Epithelial cell of proximal tubule (primary cell): Measurements from ENCODE around the gene TRMO. TPM values are rescaled to one million over a fixed set of nuclear protein-coding genes. Genes with fewer than 3 reads are reported as not detected.
A peak's percentile ranks its signal among the peaks of the same experiment; 100 is the strongest.

ENCODE experiments used
- DNase-seq: peaks from one replicate; pipeline ENCODE4 v3.0.0-alpha.2; 2011; ENCODE audit warnings: low read depth
- H3K4me3 ChIP-seq: 2 replicates; pipeline ENCODE4 v1.5.1; 2011; ENCODE audit warnings: low read depth, mild to moderate bottlenecking, low read length
- CTCF ChIP-seq: conservative IDR thresholded peaks from 2 replicates; pipeline ENCODE4 v1.5.1; 2012; ENCODE audit warnings: low read depth, mild to moderate bottlenecking, low read length
- total RNA-seq: library from RNA; depleted of rRNA; stranded (reverse); fragments of >200 nt; gene quantifications from 2 replicates; pipeline ENCODE4 v1.2.3, GENCODE V29; 2015

The TRMO gene
- total RNA-seq = 12.2 and 18.2 TPM in 2 replicates

- DNase-seq = peak; percentile 89
- TF ChIP-seq CTCF = peak; percentile 59
- H3K4me3 ChIP-seq = peak within 1 kb of the TSS; percentile 71
These were observed at the start of gene TRMO for GRCh38 chr9:97921959-97922724. TRMO (minus strand) TSS chr9:97922500; CDS start chr9:97922493, 7 bp downstream.

GRCh38 chr9:97970165-97970564 lies 47.9 kb upstream of the TRMO start:
- TF ChIP-seq CTCF = no peak
- no peak overlapping the region for H3K4me3 ChIP-seq
- no peak for DNase-seq

GRCh38 chr9:97969014-97969413 lies 46.7 kb upstream of the TRMO start:
- H3K4me3 ChIP-seq = no peak overlapping the region
- DNase-seq = no peak
- no peak for TF ChIP-seq CTCF

- TF ChIP-seq CTCF = no peak
These were observed 44.2 kb upstream of the TRMO start for GRCh38 chr9:97966493-97966892.

GRCh38 chr9:97964901-97965300 lies 42.6 kb upstream of the TRMO start:
- TF ChIP-seq CTCF = no peak
- H3K4me3 ChIP-seq = no peak overlapping the region
- no peak for DNase-seq

More at GRCh38 chr9:97966493-97966892, 44.2 kb upstream of the TRMO start:
- DNase-seq = no peak
- no peak overlapping the region for H3K4me3 ChIP-seq

- DNase-seq = no peak
- H3K4me3 ChIP-seq = no peak overlapping the region
- no peak for TF ChIP-seq CTCF
These were observed 40.9 kb upstream of the TRMO start for GRCh38 chr9:97963232-97963631.

- DNase-seq = no peak
- no peak for TF ChIP-seq CTCF
- H3K4me3 ChIP-seq = no peak overlapping the region
These were observed 40.3 kb upstream of the TRMO start for GRCh38 chr9:97962575-97962974.
